Muscle layer of duodenum (tissue), 2 donors: ENCODE results near the gene LOXL1.

Experiments
- H3K27ac ChIP-seq: one replicate; pipeline ENCODE4 v1.7.0; 2013; ENCODE audit warnings: mild to moderate bottlenecking, low read length
- H3K27me3 ChIP-seq: one replicate; pipeline ENCODE4 v1.7.0; 2013; ENCODE audit warnings: low read depth, mild to moderate bottlenecking, control low read depth, low read length
- H3K36me3 ChIP-seq, 2 donors: one replicate each; pipeline ENCODE4 v1.7.0; 2013; ENCODE audit warnings: low read length in 2 of 2, control low read depth in 1 of 2, mild to moderate bottlenecking in 1 of 2; ENCODE audit not compliant: insufficient read depth in 2 of 2, control insufficient read depth in 1 of 2
- H3K4me1 ChIP-seq, 2 donors: one replicate each; pipeline ENCODE4 v1.7.0; 2013; ENCODE audit warnings: low read length in 2 of 2, mild to moderate bottlenecking in 2 of 2, control low read depth in 1 of 2, moderate library complexity in 1 of 2; ENCODE audit not compliant: insufficient read depth in 2 of 2, control insufficient read depth in 1 of 2
- H3K4me3 ChIP-seq, 2 donors: one replicate each; pipeline ENCODE4 v1.7.0; 2013; ENCODE audit warnings: low read length in 2 of 2, low read depth in 1 of 2, mild to moderate bottlenecking in 1 of 2
- H3K9me3 ChIP-seq, 2 donors: one replicate each; pipeline ENCODE4 v1.7.0; 2013; ENCODE audit warnings: low read length in 2 of 2, control low read depth in 1 of 2, mild to moderate bottlenecking in 1 of 2; ENCODE audit not compliant: control insufficient read depth in 1 of 2
- donor health status: healthy.

Gene LOXL1

DNA sequence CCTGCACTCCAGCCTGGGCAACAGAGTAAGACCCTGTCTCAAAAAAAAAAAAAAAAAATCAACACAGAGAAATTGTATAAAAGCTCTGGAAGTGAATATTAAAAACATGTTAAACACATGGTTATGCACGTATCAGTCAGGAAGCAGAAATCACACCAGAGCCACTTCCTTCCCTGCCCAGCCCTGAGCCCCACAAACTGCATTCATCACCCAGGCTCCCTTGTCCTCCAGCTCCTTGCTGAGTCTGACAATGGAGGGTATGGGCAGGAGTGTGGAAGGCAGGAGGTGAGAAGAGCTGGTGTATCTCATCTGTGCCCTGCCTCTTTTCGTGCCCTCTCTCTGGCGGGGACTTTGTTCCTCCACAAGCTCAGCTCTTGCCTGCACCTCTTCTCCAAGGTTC is 12.1 kb upstream of the LOXL1 start:
- no peak overlapping the region for H3K27ac ChIP-seq
- H3K9me3 ChIP-seq = no peaks in the 10 kb centered on the region
- no peaks in the 10 kb centered on the region for H3K27me3 ChIP-seq
- no peaks in the 10 kb centered on the region for H3K4me1 ChIP-seq
- H3K4me3 ChIP-seq = no peak overlapping the region
- H3K36me3 ChIP-seq = no peaks in the 10 kb centered on the region

DNA sequence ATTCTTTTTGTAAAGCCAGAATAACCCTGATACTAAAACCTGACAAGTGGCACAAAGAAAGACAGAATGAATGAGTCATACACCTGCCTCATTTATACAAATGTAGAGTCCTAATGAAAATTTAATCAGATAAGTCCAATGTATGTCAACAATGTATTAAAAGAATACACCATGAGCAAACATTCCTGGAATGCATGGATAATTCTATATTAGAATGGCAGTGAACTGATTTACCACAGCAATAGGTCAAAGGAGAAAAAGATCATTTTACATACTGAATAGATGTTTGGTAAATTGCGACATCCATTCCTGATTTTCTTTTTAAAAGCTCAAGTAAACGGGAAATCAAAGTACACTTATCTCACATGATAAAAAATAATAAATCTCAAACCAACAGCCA is 11.2 kb upstream of the LOXL1 start:
- Histone ChIP-seq H3K4me1 (no peaks in the 10 kb centered on the region), H3K27ac (no peak overlapping the region), H3K4me3 (no peak overlapping the region), H3K9me3 (no peaks in the 10 kb centered on the region), H3K27me3 (no peaks in the 10 kb centered on the region), H3K36me3 (no peaks in the 10 kb centered on the region)

DNA sequence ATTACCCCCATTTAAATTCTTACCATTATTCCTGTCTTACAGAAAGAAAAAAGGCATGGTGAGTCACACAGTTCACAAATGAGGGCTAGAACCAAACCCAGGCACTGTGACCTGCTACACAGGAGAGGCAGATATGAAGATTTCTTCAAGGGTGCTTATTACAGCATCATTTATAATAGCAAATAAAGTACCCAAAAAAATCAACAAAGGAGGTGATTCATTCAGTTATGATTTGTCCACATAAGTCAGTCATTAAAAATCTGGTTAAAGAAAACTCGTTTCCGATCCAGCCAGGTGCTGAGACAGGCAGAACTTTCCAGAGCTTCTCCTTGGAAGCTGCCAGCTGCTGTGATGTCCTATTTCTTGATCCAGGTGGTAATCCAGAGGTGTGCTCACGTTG is 7.5 kb upstream of the LOXL1 start:
- H3K4me1 ChIP-seq = peaks cover 12 to 27% of the 10 kb centered on the region in 2 donors
- H3K9me3 ChIP-seq = no peaks in the 10 kb centered on the region
- no peak overlapping the region for H3K4me3 ChIP-seq
- H3K36me3 ChIP-seq = no peaks in the 10 kb centered on the region
- no peak overlapping the region for H3K27ac ChIP-seq
- no peaks in the 10 kb centered on the region for H3K27me3 ChIP-seq

DNA sequence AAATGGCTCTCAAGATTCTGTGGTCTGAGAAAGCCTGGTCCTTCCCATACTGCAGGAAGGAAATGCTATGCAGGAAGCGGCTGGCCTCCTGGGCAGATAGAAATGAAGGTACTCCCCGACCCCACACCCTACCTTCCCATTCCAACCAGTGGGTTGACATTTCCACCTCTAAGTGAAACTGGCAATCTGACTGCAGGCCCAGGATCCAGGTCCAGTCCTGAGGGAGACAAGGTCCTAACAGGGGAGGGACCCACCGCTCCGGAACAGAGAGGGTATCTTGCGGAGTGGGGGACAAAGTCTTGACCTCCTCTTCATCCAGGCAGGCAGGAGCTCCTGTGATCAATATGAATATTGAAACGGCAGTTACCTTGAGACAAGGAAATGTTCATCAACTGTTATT is 6.6 kb upstream of the LOXL1 start:
- Histone ChIP-seq H3K4me1 (peaks cover 20 to 36% of the 10 kb centered on the region in 2 donors), H3K4me3 (no peak overlapping the region), H3K9me3 (no peaks in the 10 kb centered on the region), H3K27ac (no peak overlapping the region), H3K36me3 (no peaks in the 10 kb centered on the region), H3K27me3 (no peaks in the 10 kb centered on the region)

DNA sequence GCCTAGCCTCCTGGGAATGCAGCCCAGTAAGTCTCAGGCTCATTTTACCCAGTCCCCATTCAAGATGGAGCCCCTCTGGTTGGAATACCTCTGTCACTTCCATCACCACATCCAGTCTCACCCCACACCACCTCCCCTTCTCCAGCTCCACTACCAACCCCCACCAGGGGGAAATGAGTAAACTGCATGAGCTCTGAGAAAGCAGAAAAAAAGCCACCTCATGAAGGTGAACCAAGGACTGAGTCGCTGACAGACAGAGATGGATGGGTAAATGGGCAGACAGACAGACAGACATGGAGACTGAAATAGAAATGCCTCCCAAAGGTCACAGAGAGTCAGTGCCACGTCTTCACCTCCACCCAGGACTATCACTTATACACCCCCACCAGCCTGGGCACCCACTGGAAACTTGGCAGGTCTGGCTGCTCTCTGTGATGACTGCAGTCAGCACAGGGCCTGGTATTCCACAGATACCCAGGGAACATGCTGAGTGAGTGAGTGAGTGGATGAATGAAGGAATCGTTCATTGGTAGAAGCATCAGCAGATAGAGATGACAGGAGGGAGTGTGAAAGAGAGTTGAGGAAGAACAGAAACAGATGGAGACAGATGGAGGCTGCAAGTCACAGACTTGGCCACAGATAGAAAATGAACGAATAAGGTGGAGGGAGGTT is 4.9 kb upstream of the LOXL1 start:
- Histone ChIP-seq H3K27ac (no peak overlapping the region), H3K36me3 (no peaks in the 10 kb centered on the region), H3K4me1 (peaks cover 23 to 51% of the 10 kb centered on the region in 2 donors), H3K9me3 (no peaks in the 10 kb centered on the region), H3K27me3 (no peaks in the 10 kb centered on the region), H3K4me3 (no peak overlapping the region)

DNA sequence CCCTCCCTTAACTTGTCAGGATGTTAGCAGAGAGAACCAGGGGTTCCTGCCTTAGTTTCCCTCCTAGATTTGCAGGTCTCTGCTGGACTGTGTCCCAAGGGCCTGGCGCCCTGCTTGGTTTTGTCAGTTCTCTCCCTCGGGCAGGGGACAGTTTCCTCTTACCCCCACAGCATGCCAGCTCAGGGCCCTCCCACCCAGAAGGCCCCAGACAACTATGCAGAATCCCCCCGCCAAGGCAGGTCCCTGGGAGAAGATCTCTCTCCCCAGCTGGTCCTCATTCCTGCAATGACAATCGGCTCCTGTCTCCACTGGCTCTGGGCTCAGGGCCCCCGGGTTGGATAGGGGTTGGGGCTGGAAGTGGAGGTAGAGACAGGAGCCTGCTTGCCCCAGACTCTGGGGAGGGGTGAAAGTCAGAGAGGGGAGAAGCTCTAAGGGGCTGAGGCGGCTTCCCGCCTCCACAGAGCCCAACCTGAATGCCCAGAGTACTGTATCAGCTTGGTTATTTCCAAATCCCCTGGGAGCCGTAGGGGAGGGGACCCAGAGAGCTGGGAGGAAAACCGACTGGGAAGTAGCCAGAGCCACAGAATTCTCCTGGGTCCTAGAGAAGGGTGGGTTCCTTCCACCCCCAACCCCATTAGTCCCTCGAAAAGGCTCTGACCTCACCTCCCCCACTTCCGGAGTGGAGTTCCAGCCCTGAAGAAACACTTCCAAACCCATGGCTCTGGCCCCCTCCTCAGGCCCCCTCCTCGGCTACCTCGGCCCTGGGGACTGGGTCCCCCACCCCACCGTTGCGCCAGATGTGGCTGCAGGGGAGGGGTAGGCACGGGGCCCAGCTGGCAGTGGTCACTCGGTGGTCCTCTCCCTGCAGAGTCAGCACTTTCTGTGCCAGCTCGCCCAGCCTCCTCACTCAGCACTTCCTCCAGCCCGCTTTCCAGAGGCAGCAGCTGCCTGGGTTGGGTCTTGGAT is 3.8 kb upstream of the LOXL1 start:
- no peak overlapping the region for H3K4me3 ChIP-seq
- peaks cover 23 to 56% of the 10 kb centered on the region in 2 donors for H3K4me1 ChIP-seq
- H3K27ac ChIP-seq = no peak overlapping the region
- H3K27me3 ChIP-seq = no peaks in the 10 kb centered on the region
- no peaks in the 10 kb centered on the region for H3K9me3 ChIP-seq
- no peaks in the 10 kb centered on the region for H3K36me3 ChIP-seq

DNA sequence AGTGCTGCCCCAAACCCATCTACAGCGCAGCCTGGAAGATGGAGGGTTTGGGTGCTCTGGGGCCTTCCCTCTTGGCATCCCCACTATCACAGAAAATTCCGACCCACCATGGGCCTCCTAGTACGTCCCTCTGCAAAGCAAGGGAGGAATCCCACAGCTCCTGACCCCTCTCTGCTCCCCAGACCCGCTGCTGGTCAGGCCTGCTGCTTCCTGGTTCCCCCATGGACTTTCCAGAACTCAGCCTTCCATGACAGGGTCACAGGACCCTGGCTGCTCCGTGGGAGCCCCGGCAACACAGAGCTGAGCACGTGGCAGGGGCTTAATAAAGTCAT is 3.1 kb upstream of the LOXL1 start:
- Histone ChIP-seq H3K4me1 (peaks cover 25 to 62% of the 10 kb centered on the region in 2 donors), H3K36me3 (no peaks in the 10 kb centered on the region), H3K27ac (peak overlapping the region; percentile 57), H3K4me3 (no peak overlapping the region), H3K27me3 (no peaks in the 10 kb centered on the region), H3K9me3 (no peaks in the 10 kb centered on the region)

DNA sequence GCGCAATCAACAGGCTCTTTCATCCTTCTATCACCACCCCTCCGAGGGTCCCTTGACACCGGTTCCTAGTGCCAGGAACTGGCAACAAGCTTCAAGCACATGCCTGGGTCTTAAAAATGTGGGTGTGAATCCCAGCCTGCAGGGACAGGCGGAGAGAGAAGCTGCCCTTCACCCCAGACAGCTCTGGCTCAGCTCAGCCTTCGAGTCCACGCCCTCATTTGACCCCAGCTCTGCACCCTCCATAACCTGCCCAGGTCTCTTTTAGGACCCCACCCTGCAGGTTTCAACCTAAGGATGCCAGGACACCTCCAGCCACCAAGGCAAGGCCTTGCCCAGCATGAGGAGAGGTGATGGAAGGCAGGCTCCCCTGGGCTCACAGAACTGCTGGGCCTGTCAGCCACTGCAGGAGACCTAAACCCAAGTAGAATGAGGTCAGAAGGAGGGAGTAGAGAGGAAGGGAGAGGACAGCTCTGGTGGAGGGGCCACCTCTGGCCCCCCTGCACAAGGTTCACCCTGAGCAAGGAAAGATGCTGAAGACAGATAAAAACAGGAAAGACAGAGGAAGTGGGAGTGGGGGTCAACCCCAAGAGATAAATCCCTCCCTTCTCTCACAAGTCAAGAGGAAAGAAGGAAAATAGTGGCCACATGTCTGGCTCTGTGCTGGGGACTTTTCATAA is 2.6 kb upstream of the LOXL1 start:
- Histone ChIP-seq H3K4me1 (peaks cover 26 to 65% of the 10 kb centered on the region in 2 donors), H3K27ac (peak overlapping the region; percentile 57), H3K9me3 (no peaks in the 10 kb centered on the region), H3K36me3 (no peaks in the 10 kb centered on the region), H3K4me3 (no peak overlapping the region), H3K27me3 (no peaks in the 10 kb centered on the region)

DNA sequence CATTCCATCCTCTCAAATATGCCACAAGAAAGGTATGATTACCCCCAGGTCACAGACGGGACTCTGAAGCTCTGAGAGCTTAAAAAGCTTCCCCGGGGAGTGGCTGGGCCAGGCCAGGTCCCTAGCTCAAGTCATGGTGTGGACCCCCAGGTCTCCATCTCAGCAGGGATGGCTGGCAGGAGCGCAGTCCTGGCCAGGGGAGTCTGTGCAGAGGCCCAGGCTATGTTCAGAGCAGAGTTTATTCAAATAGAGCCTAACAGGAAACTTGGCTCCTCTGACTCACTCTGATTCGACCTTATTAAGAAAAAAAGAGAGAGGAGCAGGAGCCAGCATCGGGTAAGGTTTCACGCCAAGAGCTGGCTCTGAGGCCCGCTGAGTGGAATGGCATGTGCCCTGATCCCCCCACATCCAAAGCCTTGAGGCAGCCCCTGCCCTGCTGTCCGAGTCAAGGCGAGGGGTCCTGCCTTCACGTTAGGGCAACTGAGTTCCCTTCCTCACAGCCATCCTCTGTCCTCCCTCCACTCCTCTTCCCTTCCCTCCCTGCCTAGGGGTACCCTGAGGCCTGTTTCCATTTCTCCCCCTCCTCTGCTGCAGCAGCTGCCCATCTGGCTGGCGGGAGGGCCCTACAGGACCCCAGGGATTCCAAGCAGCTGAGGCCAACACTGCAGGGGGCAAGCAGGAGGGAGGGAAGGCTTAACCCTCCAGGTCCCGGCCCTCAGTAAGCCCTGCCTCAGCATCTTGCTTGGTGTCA is 1.9 kb upstream of the LOXL1 start:
- Histone ChIP-seq H3K4me1 (peaks cover 26 to 72% of the 10 kb centered on the region in 2 donors), H3K27me3 (peaks cover 4% of the 10 kb centered on the region), H3K4me3 (no peak overlapping the region), H3K9me3 (no peaks in the 10 kb centered on the region), H3K27ac (peak overlapping the region; percentile 57), H3K36me3 (no peaks in the 10 kb centered on the region)

DNA sequence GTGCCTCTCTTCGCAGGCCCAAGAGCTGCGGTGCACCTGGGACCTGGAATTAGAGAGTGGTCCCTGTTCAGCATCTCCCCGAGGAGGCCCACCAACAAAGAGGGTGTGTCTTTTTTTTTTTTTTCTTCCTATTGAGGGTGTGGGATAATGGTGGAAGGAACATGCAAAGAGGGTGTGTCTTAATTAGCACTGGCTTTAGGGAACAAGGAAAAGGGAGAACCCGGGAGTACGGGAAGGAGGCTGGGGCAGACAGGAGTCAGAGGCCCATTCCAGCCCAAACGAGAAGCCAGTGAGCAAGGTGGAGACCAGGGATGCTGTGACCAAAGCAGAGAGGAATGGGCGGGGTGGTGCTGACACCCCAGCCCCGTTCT is 429 bp upstream of the LOXL1 start:
- Histone ChIP-seq H3K27me3 (peaks cover 6% of the 10 kb centered on the region), H3K36me3 (peaks cover 0 to 6% of the 10 kb centered on the region in 2 donors), H3K4me3 (peak overlapping the region in 1 of 2 donors; percentile 71), H3K27ac (peak overlapping the region; percentile 45), H3K9me3 (no peaks in the 10 kb centered on the region), H3K4me1 (peaks cover 26 to 87% of the 10 kb centered on the region in 2 donors)
